Lower leg skin (tissue), 3 donors: ENCODE results near the gene SAFB.

Source experiments
- POLR2A ChIP-seq, 2 donors: fragments of 450-650 bp; IDR thresholded peaks; one replicate each; pipeline ENCODE4 v1.6.1; 2016 to 2017; ENCODE audit warnings: antibody characterized with exemption in 2 of 2, mild to moderate bottlenecking in 1 of 2, moderate library complexity in 1 of 2
- TF ChIP-seq, protein P1 (sequence below), 3 donors: fragments of 450-650 bp; IDR thresholded peaks; one replicate each; pipeline ENCODE4 v1.5.1; 2016; ENCODE audit warnings: antibody characterized with exemption in 3 of 3, mild to moderate bottlenecking in 3 of 3, moderate library complexity in 2 of 3

DNA sequence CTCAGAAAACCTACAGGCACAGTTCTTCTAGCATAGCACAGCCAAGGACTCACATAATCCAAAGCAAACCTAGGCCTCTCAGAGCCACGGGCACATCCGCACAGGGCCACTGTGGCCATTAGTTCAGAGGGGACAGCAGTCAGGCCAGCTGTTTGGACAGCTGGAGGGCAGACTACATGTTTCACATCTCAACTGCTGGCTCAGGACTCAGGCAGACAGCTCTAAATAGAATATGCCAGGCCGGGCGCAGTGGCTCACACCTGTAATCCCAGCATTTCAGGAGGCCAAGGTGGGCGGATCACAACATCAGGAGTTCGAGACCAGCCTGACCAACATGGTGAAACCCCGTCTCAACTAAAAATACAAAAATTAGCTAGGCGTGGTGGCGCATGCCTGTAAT, 27.1 kb upstream of the SAFB start:
- no peak for TF ChIP-seq POLR2A (IDR thresholded peaks at IDR 0.05)
- TF ChIP-seq, protein P1, sequence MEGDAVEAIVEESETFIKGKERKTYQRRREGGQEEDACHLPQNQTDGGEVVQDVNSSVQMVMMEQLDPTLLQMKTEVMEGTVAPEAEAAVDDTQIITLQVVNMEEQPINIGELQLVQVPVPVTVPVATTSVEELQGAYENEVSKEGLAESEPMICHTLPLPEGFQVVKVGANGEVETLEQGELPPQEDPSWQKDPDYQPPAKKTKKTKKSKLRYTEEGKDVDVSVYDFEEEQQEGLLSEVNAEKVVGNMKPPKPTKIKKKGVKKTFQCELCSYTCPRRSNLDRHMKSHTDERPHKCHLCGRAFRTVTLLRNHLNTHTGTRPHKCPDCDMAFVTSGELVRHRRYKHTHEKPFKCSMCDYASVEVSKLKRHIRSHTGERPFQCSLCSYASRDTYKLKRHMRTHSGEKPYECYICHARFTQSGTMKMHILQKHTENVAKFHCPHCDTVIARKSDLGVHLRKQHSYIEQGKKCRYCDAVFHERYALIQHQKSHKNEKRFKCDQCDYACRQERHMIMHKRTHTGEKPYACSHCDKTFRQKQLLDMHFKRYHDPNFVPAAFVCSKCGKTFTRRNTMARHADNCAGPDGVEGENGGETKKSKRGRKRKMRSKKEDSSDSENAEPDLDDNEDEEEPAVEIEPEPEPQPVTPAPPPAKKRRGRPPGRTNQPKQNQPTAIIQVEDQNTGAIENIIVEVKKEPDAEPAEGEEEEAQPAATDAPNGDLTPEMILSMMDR (IDR thresholded peaks at IDR 0.05), result no peak
